ENCODE measurements around the gene INPP5F.
A peak's percentile ranks its signal among the peaks of the same experiment; 100 is the strongest.
"Not testable (repeated sequence)": the region's sequence is repeated elsewhere in the genome, so short reads cannot be mapped to it uniquely, and the experiment has no call there.

INPP5F gene

DNA sequence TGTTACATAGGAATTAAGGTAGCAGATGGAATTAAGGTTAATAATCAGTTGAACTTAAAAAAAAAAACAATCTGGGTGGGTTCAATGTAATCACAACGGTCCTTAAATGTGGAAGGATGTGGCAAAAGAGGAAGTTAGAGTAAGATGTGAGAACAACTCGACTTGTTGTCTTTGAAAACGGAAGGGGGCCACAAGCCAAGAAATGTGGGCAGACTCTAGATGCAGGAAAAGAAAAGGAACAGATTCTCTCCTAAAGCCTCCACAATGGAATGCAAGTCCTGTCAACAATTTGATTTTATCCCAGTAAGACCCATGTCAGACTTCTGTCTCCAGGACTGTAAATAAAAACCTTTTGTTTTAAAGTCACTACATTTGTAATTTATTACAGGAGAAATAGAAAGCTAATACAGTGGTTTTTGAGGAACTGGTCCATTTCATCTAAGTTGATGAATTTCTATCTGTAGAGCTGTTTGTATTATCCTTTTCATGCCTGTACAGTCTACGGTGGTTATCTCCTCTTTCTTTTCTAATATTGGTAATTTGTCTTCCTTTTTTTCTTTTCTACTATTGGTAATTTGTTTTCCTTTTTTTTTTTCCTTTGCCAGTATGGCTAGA lies 138.2 kb downstream of the INPP5F start:
- DNase-seq (ENCODE audit: low read depth in 3 of 3), result no peak

GRCh38 chr10:119865699-119866240 lies 139.9 kb downstream of the INPP5F start:
- no peak for DNase-seq (ENCODE audit: low read depth in 3 of 3)

- DNase-seq (ENCODE audit: low read depth in 3 of 3), result no peak
Observed at GRCh38 chr10:119867317-119867716, 141.5 kb downstream of the INPP5F start.

- DNase-seq (ENCODE audit: low read depth in 3 of 3), result not testable (repeated sequence)
Observed at GRCh38 chr10:119869398-119869797, 143.5 kb downstream of the INPP5F start.

- peak; percentile 12 to 41 (median 34) for DNase-seq (ENCODE audit: low read depth in 3 of 3)
Observed at GRCh38 chr10:119871881-119872609, 146.2 kb downstream of the INPP5F start.

- no peak for DNase-seq (ENCODE audit: low read depth in 3 of 3)
Observed at GRCh38 chr10:119872610-119872859, 146.7 kb downstream of the INPP5F start, which contains the start of gene MCMBP. Gene MCMBP (minus strand): TSS chr10:119872843. CDS start chr10:119872584, 259 bp downstream.

DNA sequence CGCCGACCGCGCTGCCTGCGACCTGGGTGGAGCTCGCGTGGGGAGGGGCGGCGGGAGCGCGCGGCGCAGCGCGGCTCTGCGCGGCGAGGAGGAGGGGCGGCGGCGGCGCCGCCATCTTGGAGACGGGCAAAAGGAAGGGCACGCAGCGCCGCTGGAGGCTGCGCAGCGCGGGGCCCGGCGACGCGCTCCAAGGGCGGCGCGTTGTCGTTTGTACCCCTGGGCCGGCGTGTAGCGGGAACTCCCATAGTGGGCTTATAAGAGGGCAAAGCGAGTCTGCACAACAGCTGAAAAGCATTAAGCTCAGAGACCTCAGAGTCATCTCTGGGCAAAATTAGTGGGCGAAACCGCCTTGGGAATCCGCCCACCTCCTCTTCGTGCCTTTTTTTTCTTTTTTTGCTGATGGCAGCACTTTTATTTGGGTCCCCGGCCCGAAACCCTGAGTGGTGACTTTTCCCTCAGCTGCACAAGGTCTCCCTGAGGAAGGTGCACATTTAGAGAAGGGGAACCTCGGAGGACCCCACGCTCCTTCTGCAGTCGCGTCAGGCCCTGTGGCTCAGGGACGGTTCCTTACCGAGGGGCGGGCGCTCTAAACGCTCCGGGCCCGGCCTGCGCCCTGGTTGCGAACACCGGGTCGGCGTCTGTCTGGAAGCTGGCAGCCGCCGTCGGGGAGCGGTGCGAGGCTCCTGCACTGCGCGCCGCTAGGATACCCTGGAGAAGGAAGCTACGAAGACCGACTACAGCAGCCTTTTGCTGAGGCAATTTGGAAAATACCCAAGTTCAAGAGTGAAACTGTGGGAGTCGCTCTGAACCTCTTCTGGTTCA lies 147.2 kb downstream of the INPP5F start:
- DNase-seq (ENCODE audit: low read depth in 3 of 3), result peak; percentile 72 to 84 (median 82)

DNA sequence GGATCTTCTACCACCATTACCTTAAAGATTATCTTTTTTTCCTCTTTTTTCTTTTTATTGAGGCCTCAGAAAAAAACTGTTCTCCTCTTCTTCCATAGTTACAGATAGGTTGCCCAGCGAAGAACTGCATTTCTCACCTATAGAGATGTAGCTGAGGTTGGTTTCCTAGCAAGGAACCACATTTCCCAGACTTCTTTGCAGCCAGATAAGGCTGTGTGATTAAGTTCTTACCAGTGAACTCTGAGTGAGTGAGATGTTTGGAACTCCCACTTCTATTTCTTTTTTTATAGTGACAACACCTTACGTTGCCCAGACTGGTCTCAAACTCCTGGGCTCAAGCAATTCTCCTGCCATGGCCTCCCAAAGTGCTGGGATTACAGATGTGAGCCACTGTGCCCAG lies 152.7 kb downstream of the INPP5F start:
- no peak for DNase-seq (ENCODE audit: low read depth in 3 of 3)

Data from stimulated activated CD4-positive, alpha-beta T cell treated with anti-CD3 and anti-CD28 coated beads, TNF-alpha, amount 100 ng/mL, for 48 hours (primary cell).